HepG2 (cell line): ENCODE results near the gene COL8A1. TPM values are rescaled to one million over a fixed set of nuclear protein-coding genes. Genes with fewer than 3 reads are reported as not detected.

Experiments used
- ARID2 ChIP-seq: sonication (generic); formaldehyde crosslinking; IDR thresholded peaks from 2 replicates; pipeline ENCODE4 v1.8.1; 2022; ENCODE audit warnings: mild to moderate bottlenecking, missing genetic modification reagents, borderline replicate concordance
- ARNT ChIP-seq: fragments of 450-650 bp; IDR thresholded peaks from 2 replicates; pipeline ENCODE4 v1.6.1; 2017
- CHCHD3 ChIP-seq: sonication (generic); formaldehyde crosslinking; IDR thresholded peaks from 2 replicates; pipeline ENCODE4 v1.8.0; 2022; ENCODE audit warnings: mild to moderate bottlenecking, missing genetic modification reagents, moderate library complexity
- DBP ChIP-seq: sonication (generic); formaldehyde crosslinking; IDR thresholded peaks from 2 replicates; pipeline ENCODE4 v1.4.0; 2020; ENCODE audit warnings: missing genetic modification reagents; ENCODE audit errors: not compliant biosample characterization
- KDM5A ChIP-seq: fragments of 200-600 bp; sonication (generic); IDR thresholded peaks from 2 replicates; pipeline ENCODE4 v1.7.0; 2018; ENCODE audit warnings: antibody characterized with exemption, mild to moderate bottlenecking, low read length, borderline replicate concordance
- MBD4 ChIP-seq: IDR thresholded peaks from 2 replicates; pipeline ENCODE4 v1.6.1; 2012; ENCODE audit warnings: low read length, inconsistent platforms, borderline replicate concordance
- MIER2 ChIP-seq: IDR thresholded peaks from 2 replicates; pipeline ENCODE4 v1.6.1; 2016; ENCODE audit warnings: missing biosample characterization, missing genetic modification reagents
- MIXL1 ChIP-seq: IDR thresholded peaks from 2 replicates; pipeline ENCODE4 v1.6.1; 2016
- NONO ChIP-seq, 2 experiments: fragments of 450-650 bp in 1 of 2; sonication (generic) in 1 of 2; formaldehyde crosslinking in 1 of 2; IDR thresholded peaks in 1 of 2; conservative IDR thresholded peaks in 1 of 2; 2 replicates each; pipeline versions ENCODE4 v1.6.1 to v1.8.0; 2017 to 2022; ENCODE audit warnings: mild to moderate bottlenecking in 1 of 2, missing genetic modification reagents in 1 of 2, moderate library complexity in 1 of 2
- NR2F6 ChIP-seq, 2 experiments: IDR thresholded peaks; 2 replicates each; pipeline ENCODE4 v1.6.1; 2016; ENCODE audit warnings: antibody characterized with exemption in 1 of 2, mild to moderate bottlenecking in 1 of 2
- PHF8 ChIP-seq: sonication (generic); formaldehyde crosslinking; IDR thresholded peaks from 2 replicates; pipeline ENCODE4 v1.5.0; 2020; ENCODE audit warnings: missing genetic modification reagents
- POLR2AphosphoS5 ChIP-seq: IDR thresholded peaks from 2 replicates; pipeline ENCODE4 v1.6.1; 2012; ENCODE audit warnings: low read depth, low read length
- RXRA ChIP-seq: sonication (generic); formaldehyde crosslinking; IDR thresholded peaks from 2 replicates; pipeline ENCODE4 v1.5.1; 2020; ENCODE audit warnings: missing genetic modification reagents
- SCMH1 ChIP-seq: sonication (generic); formaldehyde crosslinking; IDR thresholded peaks from 2 replicates; pipeline ENCODE4 v1.9.0; 2021; ENCODE audit warnings: missing genetic modification reagents, mild to moderate bottlenecking, borderline replicate concordance
- SETDB1 ChIP-seq: sonication (generic); formaldehyde crosslinking; IDR thresholded peaks from 2 replicates; pipeline ENCODE4 v1.5.1; 2020; ENCODE audit warnings: missing genetic modification reagents, mild to moderate bottlenecking, borderline replicate concordance
- XRCC5 ChIP-seq: fragments of 200-400 bp; formaldehyde crosslinking; optimal IDR thresholded peaks from 2 replicates; pipeline ENCODE3; 2017; ENCODE audit warnings: mild to moderate bottlenecking, low read length
- ZBTB20 ChIP-seq: sonication (generic); formaldehyde crosslinking; IDR thresholded peaks from 2 replicates; pipeline ENCODE4 v1.8.1; 2023; ENCODE audit warnings: missing genetic modification reagents, low read depth, mild to moderate bottlenecking, borderline replicate concordance
- ZBTB38 ChIP-seq: sonication (generic); formaldehyde crosslinking; IDR thresholded peaks from 2 replicates; pipeline ENCODE4 v1.5.1; 2020; ENCODE audit warnings: mild to moderate bottlenecking, missing genetic modification reagents
- ZFP62 ChIP-seq: sonication (generic); formaldehyde crosslinking; IDR thresholded peaks from 2 replicates; pipeline ENCODE4 v1.4.0; 2020; ENCODE audit warnings: missing genetic modification reagents
- ZNF460 ChIP-seq: sonication (generic); formaldehyde crosslinking; IDR thresholded peaks from 2 replicates; pipeline ENCODE4 v1.5.1; 2020; ENCODE audit warnings: missing genetic modification reagents, mild to moderate bottlenecking, borderline replicate concordance
- ZNF562 ChIP-seq: sonication (generic); formaldehyde crosslinking; IDR thresholded peaks from 2 replicates; pipeline ENCODE4 v1.8.0; 2022; ENCODE audit warnings: missing genetic modification reagents, borderline replicate concordance
- ZNF766 ChIP-seq: sonication (generic); formaldehyde crosslinking; IDR thresholded peaks from 2 replicates; pipeline ENCODE4 v1.5.0; 2020; ENCODE audit warnings: missing genetic modification reagents, borderline replicate concordance
- polyA plus RNA-seq, 8 experiments: library from polyadenylated mRNA; depleted of rRNA in 3 of 8; stranded (reverse) in 7 of 8; unstranded in 1 of 8; fragments of >200 nt; fragmentation: Illumina TruSeq in 4 of 8; extraction: Trizol in 4 of 8; gene quantifications; 2 replicates each; pipeline versions ENCODE4 v1.2.1 to v1.2.3, GENCODE V29; 2011 to 2016; ENCODE audit warnings: low read depth in 4 of 8, missing spikeins in 1 of 8, mixed read lengths in 1 of 8; ENCODE audit not compliant: insufficient read depth in 1 of 8
- total RNA-seq, 5 experiments: library from RNA; depleted of rRNA; stranded (reverse); fragments of >200 nt; fragmentation: Illumina TruSeq; extraction: Trizol; gene quantifications; 2 replicates each; pipeline ENCODE4 v1.2.3, GENCODE V29; 2016; ENCODE audit warnings: low read depth in 1 of 5
- TF ChIP-seq, protein P1 (sequence below): sonication (generic); formaldehyde crosslinking; IDR thresholded peaks from 2 replicates; pipeline ENCODE4 v1.8.1; 2023; ENCODE audit warnings: missing genetic modification reagents, mild to moderate bottlenecking, borderline replicate concordance
- TF ChIP-seq, protein P2 (sequence below): fragments of 450-650 bp; IDR thresholded peaks from 2 replicates; pipeline ENCODE4 v1.6.1; 2016
- TF ChIP-seq, protein P3 (sequence below): conservative IDR thresholded peaks from 2 replicates; pipeline ENCODE4 v1.6.1; 2018; ENCODE audit warnings: missing genetic modification reagents
- TF ChIP-seq, protein P4 (sequence below): sonication (generic); formaldehyde crosslinking; IDR thresholded peaks from 2 replicates; pipeline ENCODE4 v1.8.0; 2023; ENCODE audit warnings: mild to moderate bottlenecking, missing genetic modification reagents

COL8A1 gene
- total and polyA plus RNA-seq, 2 of the 13 experiments (the other 11 are each of a cell fraction or from before 2014, with no cell fraction given), result not detected

GRCh38 chr3:99842826-99843589, 204.6 kb downstream of the COL8A1 start (continued):
- TF ChIP-seq, protein P1, sequence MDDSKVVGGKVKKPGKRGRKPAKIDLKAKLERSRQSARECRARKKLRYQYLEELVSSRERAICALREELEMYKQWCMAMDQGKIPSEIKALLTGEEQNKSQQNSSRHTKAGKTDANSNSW (CRISPR knock-in tag), result no peak
- TF ChIP-seq MBD4 (no peak), SETDB1 (CRISPR knock-in tag) (no peak), POLR2AphosphoS5 (no peak), KDM5A (peak; percentile 40; the same call in 1 of the 2 replicates), ZBTB38 (CRISPR knock-in tag) (no peak), ZFP62 (CRISPR knock-in tag) (no peak), ARID2 (CRISPR knock-in tag) (0 out of 2 replicates have a peak, but pooled peaks have one; percentile 20), NONO (IDR thresholded peaks at IDR 0.05) (no peak), NONO (CRISPR knock-in tag; conservative IDR thresholded peaks at IDR 0.05) (no peak), CHCHD3 (CRISPR knock-in tag) (no peak), MIXL1 (CRISPR knock-in tag) (peak; percentile 35; the same call in 1 of the 2 replicates), XRCC5 (no peak), MIER2 (CRISPR knock-in tag) (no peak), ZNF562 (no peak), ARNT (no peak), NR2F6 (IDR thresholded peaks at IDR 0.05) (no peak), NR2F6 (CRISPR knock-in tag; IDR thresholded peaks at IDR 0.05) (no peak), ZNF460 (CRISPR knock-in tag) (no peak), PHF8 (no peak), SCMH1 (CRISPR knock-in tag) (no peak), RXRA (CRISPR knock-in tag) (no peak), ZBTB20 (CRISPR knock-in tag) (no peak), DBP (CRISPR knock-in tag) (no peak), ZNF766 (CRISPR knock-in tag) (no peak)
- TF ChIP-seq, protein P2, sequence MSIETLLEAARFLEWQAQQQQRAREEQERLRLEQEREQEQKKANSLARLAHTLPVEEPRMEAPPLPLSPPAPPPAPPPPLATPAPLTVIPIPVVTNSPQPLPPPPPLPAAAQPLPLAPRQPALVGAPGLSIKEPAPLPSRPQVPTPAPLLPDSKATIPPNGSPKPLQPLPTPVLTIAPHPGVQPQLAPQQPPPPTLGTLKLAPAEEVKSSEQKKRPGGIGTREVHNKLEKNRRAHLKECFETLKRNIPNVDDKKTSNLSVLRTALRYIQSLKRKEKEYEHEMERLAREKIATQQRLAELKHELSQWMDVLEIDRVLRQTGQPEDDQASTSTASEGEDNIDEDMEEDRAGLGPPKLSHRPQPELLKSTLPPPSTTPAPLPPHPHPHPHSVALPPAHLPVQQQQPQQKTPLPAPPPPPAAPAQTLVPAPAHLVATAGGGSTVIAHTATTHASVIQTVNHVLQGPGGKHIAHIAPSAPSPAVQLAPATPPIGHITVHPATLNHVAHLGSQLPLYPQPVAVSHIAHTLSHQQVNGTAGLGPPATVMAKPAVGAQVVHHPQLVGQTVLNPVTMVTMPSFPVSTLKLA, result no peak
- TF ChIP-seq, protein P3, sequence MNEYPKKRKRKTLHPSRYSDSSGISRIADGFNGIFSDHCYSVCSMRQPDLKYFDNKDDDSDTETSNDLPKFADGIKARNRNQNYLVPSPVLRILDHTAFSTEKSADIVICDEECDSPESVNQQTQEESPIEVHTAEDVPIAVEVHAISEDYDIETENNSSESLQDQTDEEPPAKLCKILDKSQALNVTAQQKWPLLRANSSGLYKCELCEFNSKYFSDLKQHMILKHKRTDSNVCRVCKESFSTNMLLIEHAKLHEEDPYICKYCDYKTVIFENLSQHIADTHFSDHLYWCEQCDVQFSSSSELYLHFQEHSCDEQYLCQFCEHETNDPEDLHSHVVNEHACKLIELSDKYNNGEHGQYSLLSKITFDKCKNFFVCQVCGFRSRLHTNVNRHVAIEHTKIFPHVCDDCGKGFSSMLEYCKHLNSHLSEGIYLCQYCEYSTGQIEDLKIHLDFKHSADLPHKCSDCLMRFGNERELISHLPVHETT, result no peak
- TF ChIP-seq, protein P4, sequence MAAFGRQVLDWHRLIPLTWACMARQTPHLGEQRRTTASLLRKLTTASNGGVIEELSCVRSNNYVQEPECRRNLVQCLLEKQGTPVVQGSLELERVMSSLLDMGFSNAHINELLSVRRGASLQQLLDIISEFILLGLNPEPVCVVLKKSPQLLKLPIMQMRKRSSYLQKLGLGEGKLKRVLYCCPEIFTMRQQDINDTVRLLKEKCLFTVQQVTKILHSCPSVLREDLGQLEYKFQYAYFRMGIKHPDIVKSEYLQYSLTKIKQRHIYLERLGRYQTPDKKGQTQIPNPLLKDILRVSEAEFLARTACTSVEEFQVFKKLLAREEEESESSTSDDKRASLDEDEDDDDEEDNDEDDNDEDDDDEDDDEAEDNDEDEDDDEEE (CRISPR knock-in tag), result no peak
